IMR-90 (cell line): ENCODE measurements around the gene STOX2. TPM values are rescaled to one million over a fixed set of nuclear protein-coding genes. Genes with fewer than 3 reads are reported as not detected.

Experiments used
- ATAC-seq: fragments of 200-7000 bp; cut with Tn5 transposase; 2 replicates; pipeline ENCODE4 v1.9.1; 2020; ENCODE audit warnings: low read depth, mild to moderate bottlenecking, moderate library complexity
- BruUV-seq: library from RNA; stranded (reverse); fragments of 400-500 nt; replicated peaks from 2 replicates; lab custom pipeline; 2021; lab: Mats Ljungman, UMichigan
- CTCF ChIA-PET: fragments of 300-600 bp; formaldehyde crosslinking; extraction: SDS; loops from one replicate; lab custom pipeline; 2021; ENCODE audit warnings: antibody characterized with exemption; lab: Yijun Ruan, JAX
- POLR2A ChIA-PET: fragments of 300-600 bp; sonication (Branson Sonifier 250); formaldehyde crosslinking; loops from one replicate; lab custom pipeline; 2022; ENCODE audit warnings: antibody characterized with exemption; ENCODE audit not compliant: unreplicated experiment; lab: Charles Lee
- DNase-seq: peaks from one replicate; pipeline ENCODE4 v3.0.0; 2013
- H2AFZ ChIP-seq: replicated peaks from 2 replicates; pipeline ENCODE3; 2013; ENCODE audit warnings: low read length, mild to moderate bottlenecking; ENCODE audit not compliant: poor library complexity
- H2AK5ac ChIP-seq: 2 replicates; pipeline ENCODE4 v1.6.1; 2013; ENCODE audit warnings: low read depth, low read length, inconsistent platforms
- H2AK9ac ChIP-seq: replicated peaks from 2 replicates; pipeline ENCODE3; 2013; ENCODE audit warnings: mild to moderate bottlenecking, low read depth, low read length, moderate library complexity; ENCODE audit not compliant: poor library complexity
- H2BK120ac ChIP-seq: 2 replicates; pipeline ENCODE4 v1.6.1; 2013; ENCODE audit warnings: low read depth, low read length, inconsistent platforms
- H2BK15ac ChIP-seq: 3 replicates; pipeline ENCODE4 v1.6.1; 2013; ENCODE audit warnings: low read depth, low read length, inconsistent platforms
- H2BK20ac ChIP-seq: 2 replicates; pipeline ENCODE4 v1.6.1; 2013; ENCODE audit warnings: low read depth, mild to moderate bottlenecking, inconsistent platforms, low read length, moderate library complexity
- H2BK5ac ChIP-seq: 2 replicates; pipeline ENCODE4 v1.6.1; 2013; ENCODE audit warnings: mild to moderate bottlenecking, low read depth, low read length, inconsistent platforms; ENCODE audit not compliant: poor library complexity, severe bottlenecking
- H3K14ac ChIP-seq: replicated peaks from 2 replicates; pipeline ENCODE4 v1.6.1; 2013; ENCODE audit warnings: low read depth, low read length, inconsistent platforms
- H3K18ac ChIP-seq: 2 replicates; pipeline ENCODE4 v1.6.1; 2013; ENCODE audit warnings: low read depth, low read length, control low read depth
- H3K23ac ChIP-seq: 2 replicates; pipeline ENCODE4 v1.6.1; 2013; ENCODE audit warnings: low read depth, low read length, inconsistent platforms
- H3K27ac ChIP-seq: 2 replicates; pipeline ENCODE4 v1.5.1; 2013; ENCODE audit warnings: mild to moderate bottlenecking, control low read depth, low read length; ENCODE audit not compliant: insufficient read depth
- H3K27me3 ChIP-seq: 2 replicates; pipeline ENCODE4 v1.6.1; 2013; ENCODE audit warnings: low read length; ENCODE audit not compliant: control insufficient read depth, insufficient read depth
- H3K36me3 ChIP-seq: 2 replicates; pipeline ENCODE4 v1.6.1; 2013; ENCODE audit warnings: low read length, mixed read lengths; ENCODE audit not compliant: control insufficient read depth, insufficient read depth
- H3K4ac ChIP-seq: 2 replicates; pipeline ENCODE4 v1.6.1; 2013; ENCODE audit warnings: low read depth, low read length, inconsistent platforms
- H3K4me1 ChIP-seq: 2 replicates; pipeline ENCODE4 v1.6.1; 2013; ENCODE audit warnings: low read length, mixed read lengths; ENCODE audit not compliant: control insufficient read depth, insufficient read depth
- H3K4me2 ChIP-seq: 2 replicates; pipeline ENCODE4 v1.6.1; 2013; ENCODE audit warnings: low read depth, mild to moderate bottlenecking, control low read depth, low read length, moderate library complexity
- H3K4me3 ChIP-seq: 2 replicates; pipeline ENCODE4 v1.5.1; 2013; ENCODE audit warnings: low read depth, mild to moderate bottlenecking, control low read depth, low read length, moderate library complexity; ENCODE audit not compliant: insufficient read depth
- H3K56ac ChIP-seq: 2 replicates; pipeline ENCODE4 v1.6.1; 2013; ENCODE audit warnings: low read length, inconsistent platforms; ENCODE audit not compliant: insufficient read depth; ENCODE audit errors: extremely low read depth
- H3K79me1 ChIP-seq, 2 experiments: 2 replicates each; pipeline ENCODE4 v1.6.1; 2013; ENCODE audit warnings: low read length in 2 of 2, inconsistent platforms in 1 of 2, low read depth in 1 of 2
- H3K9ac ChIP-seq: 2 replicates; pipeline ENCODE4 v1.6.1; 2013; ENCODE audit warnings: low read depth, low read length, control low read depth
- H3K9me1 ChIP-seq: 2 replicates; pipeline ENCODE4 v1.6.1; 2013; ENCODE audit warnings: low read length, inconsistent platforms; ENCODE audit not compliant: insufficient read depth
- H3K9me3 ChIP-seq: 2 replicates; pipeline ENCODE4 v1.6.1; 2013; ENCODE audit warnings: low read length; ENCODE audit not compliant: control insufficient read depth, insufficient read depth
- H4K20me1 ChIP-seq: 2 replicates; pipeline ENCODE4 v1.6.1; 2013; ENCODE audit warnings: low read length, inconsistent platforms; ENCODE audit not compliant: insufficient read depth
- H4K5ac ChIP-seq: 2 replicates; pipeline ENCODE4 v1.6.1; 2013; ENCODE audit warnings: mild to moderate bottlenecking, low read depth, low read length, control low read depth
- H4K8ac ChIP-seq, 2 experiments: 2 replicates each; pipeline ENCODE4 v1.6.1; 2013; ENCODE audit warnings: low read depth in 2 of 2, low read length in 2 of 2, control low read depth in 1 of 2, inconsistent platforms in 1 of 2
- H4K91ac ChIP-seq: 2 replicates; pipeline ENCODE4 v1.6.1; 2013; ENCODE audit warnings: low read depth, low read length, inconsistent platforms; ENCODE audit not compliant: insufficient read depth
- CEBPB ChIP-seq: IDR thresholded peaks from 2 replicates; pipeline ENCODE4 v1.6.1; 2012; ENCODE audit warnings: low read depth, low read length, improper control_type of control experiment
- MXI1 ChIP-seq: IDR thresholded peaks from 2 replicates; pipeline ENCODE4 v1.6.1; 2012; ENCODE audit warnings: low read depth, mild to moderate bottlenecking, low read length, moderate library complexity, borderline replicate concordance
- RCOR1 ChIP-seq: IDR thresholded peaks from 2 replicates; pipeline ENCODE4 v1.6.1; 2012; ENCODE audit warnings: mild to moderate bottlenecking, low read length, improper control_type of control experiment; ENCODE audit not compliant: insufficient replicate concordance
- USF2 ChIP-seq: fragments of 150-350 bp; IDR thresholded peaks from 2 replicates; pipeline ENCODE4 v1.6.1; 2017; ENCODE audit warnings: mild to moderate bottlenecking, antibody characterized with exemption, low read length, low read depth
- WGBS, 2 experiments: methylation state at CpG; one replicate each; pipeline versions ENCODE4 v1.1.5 to v1.1.7; 2013; ENCODE audit warnings: missing lambda C conversion rate in 2 of 2; ENCODE audit not compliant: insufficient read length in 1 of 2; ENCODE audit errors: extremely low coverage in 2 of 2; 5-methylcytosine and 5-hydroxymethylcytosine counted together
- dilution Hi-C: fragments of 300-500 bp; cut with HindIII; formaldehyde crosslinking; loops from one replicate; pipeline ENCODE4 v1.14.3; 2018; ENCODE audit warnings: low sequenced_read_pairs; ENCODE audit not compliant: unreplicated experiment
- in situ Hi-C: fragments of 300-500 bp; cut with MboI; formaldehyde crosslinking; loops from 3 replicates; pipeline ENCODE4 v1.14.3; 2019; ENCODE audit warnings: low sequenced_read_pairs, inconsistent platforms, mixed read lengths
- intact Hi-C: fragments of 100-400 bp; cut with micrococcal nuclease; formaldehyde crosslinking; loops from 2 replicates; pipeline ENCODE4 v1.10.0; 2022
- polyA plus RNA-seq, 3 experiments: library from polyadenylated mRNA; depleted of rRNA; stranded (reverse); fragments of >200 nt; gene quantifications; 2 replicates each; pipeline ENCODE4 v1.2.3, GENCODE V29; 2012; ENCODE audit warnings: low replicate concordance in 1 of 3
- total RNA-seq: library from RNA; depleted of rRNA; stranded (reverse); fragments of >200 nt; gene quantifications from 2 replicates; pipeline ENCODE4 v1.2.3, GENCODE V29; 2012

Gene STOX2
- total and polyA plus RNA-seq, 2 of the 4 experiments (the other 2 are of a cell fraction), result 1.1 to 5.4 TPM

GRCh38 chr4:183873409-183874185, 31.5 kb upstream of the STOX2 start:
- Histone ChIP-seq H2BK20ac (no peak overlapping the region), H3K36me3 (no peaks in the 10 kb centered on the region), H3K9ac (no peak overlapping the region), H3K27ac (no peak overlapping the region), H3K18ac (no peak overlapping the region), H2BK15ac (no peak overlapping the region), H4K91ac (no peak overlapping the region), H3K14ac (no peak overlapping the region), H2AK9ac (no peak overlapping the region), H3K4me2 (no peak overlapping the region), H2BK120ac (no peak overlapping the region), H3K56ac (no peak overlapping the region), H3K27me3 (no peaks in the 10 kb centered on the region), H2BK5ac (no peak overlapping the region), H4K5ac (no peak overlapping the region), H3K9me3 (no peaks in the 10 kb centered on the region), H3K4ac (no peak overlapping the region), H3K23ac (no peak overlapping the region), H3K4me3 (no peak overlapping the region), H2AK5ac (no peak overlapping the region), H3K9me1 (no peaks in the 10 kb centered on the region), H3K4me1 (peaks cover 3% of the 10 kb centered on the region; the same call in 1 of the 2 replicates), H4K20me1 (no peaks in the 10 kb centered on the region), H4K8ac (no peak overlapping the region), H2AFZ (peak overlapping the region; percentile 7), H3K79me1 (no peaks in the 10 kb centered on the region)
- DNase-seq (no peak), ATAC-seq (no peak)
- intact Hi-C loops, result no loop called here
- dilution Hi-C loops, result no loop called here
- in situ Hi-C loops, result no loop called here
- TF ChIP-seq MXI1, result no peak
- TF ChIP-seq USF2, result no peak
- no peak for TF ChIP-seq RCOR1
- no peak for TF ChIP-seq CEBPB
- WGBS, 2 experiments, result 86% methylated on average over 5 of the region's 7 CpGs; no CpG with 5 or more reads in 1 of the 2 experiments
- CTCF ChIA-PET, result no interaction called here
- no TSS peak for BruUV-seq
- POLR2A ChIA-PET, result no interaction called here
